OCI-LY1 (cell line): ENCODE results near the gene POU6F2.

Experiments used
- H2AFZ ChIP-seq: fragments of 200-600 bp; sonication (generic), shearing (Covaris generic); 2 replicates; pipeline ENCODE4 v1.6.0; 2014; ENCODE audit warnings: antibody characterized with exemption, mild to moderate bottlenecking, low read length
- H3F3A ChIP-seq: fragments of 200-600 bp; sonication (generic), shearing (Covaris generic); 2 replicates; pipeline ENCODE4 v1.6.0; 2014; ENCODE audit warnings: mild to moderate bottlenecking, antibody characterized with exemption, low read length, moderate library complexity; ENCODE audit not compliant: insufficient read depth
- H3K27ac ChIP-seq: fragments of 200-600 bp; sonication (generic); 2 replicates; pipeline ENCODE4 v1.5.1; 2014; ENCODE audit warnings: low read length, mixed run types, mild to moderate bottlenecking, low read depth; ENCODE audit not compliant: poor library complexity, severe bottlenecking
- H3K27me3 ChIP-seq: fragments of 200-600 bp; sonication (generic); 2 replicates; pipeline ENCODE4 v1.6.0; 2014; ENCODE audit warnings: antibody characterized with exemption, mild to moderate bottlenecking, low read length, moderate library complexity; ENCODE audit not compliant: insufficient read depth
- H3K36me3 ChIP-seq: fragments of 200-600 bp; sonication (generic); 2 replicates; pipeline ENCODE4 v1.6.1; 2014; ENCODE audit warnings: mild to moderate bottlenecking, antibody characterized with exemption, low read length, moderate library complexity, mixed read lengths; ENCODE audit not compliant: insufficient read depth
- H3K4me1 ChIP-seq: fragments of 200-600 bp; sonication (generic); 2 replicates; pipeline ENCODE4 v1.5.1; 2014; ENCODE audit warnings: mild to moderate bottlenecking, low read length, moderate library complexity; ENCODE audit not compliant: insufficient read depth, severe bottlenecking
- H3K4me2 ChIP-seq: fragments of 200-600 bp; sonication (generic), shearing (Covaris generic); 2 replicates; pipeline ENCODE4 v1.6.1; 2014; ENCODE audit warnings: low read length
- H3K4me3 ChIP-seq: fragments of 200-600 bp; sonication (generic); 2 replicates; pipeline ENCODE4 v1.5.1; 2014; ENCODE audit warnings: low read length, low read depth, mild to moderate bottlenecking, mixed read lengths; ENCODE audit not compliant: poor library complexity, severe bottlenecking
- H3K79me2 ChIP-seq: fragments of 200-600 bp; shearing (Covaris generic); 2 replicates; pipeline ENCODE4 v1.6.1; 2016; ENCODE audit warnings: mixed run types, low read length, mixed read lengths; ENCODE audit not compliant: insufficient read depth
- H3K9ac ChIP-seq: fragments of 200-600 bp; sonication (generic), shearing (Covaris generic); 2 replicates; pipeline ENCODE4 v1.6.1; 2014; ENCODE audit warnings: mild to moderate bottlenecking, low read length, mixed read lengths
- H3K9me2 ChIP-seq: fragments of 200-600 bp; sonication (generic), shearing (Covaris generic); 2 replicates; pipeline ENCODE4 v1.6.1; 2014; ENCODE audit warnings: low read depth, mild to moderate bottlenecking, low read length, mixed read lengths
- H3K9me3 ChIP-seq: fragments of 200-600 bp; shearing (Covaris generic); 2 replicates; pipeline ENCODE4 v1.6.1; 2014; ENCODE audit warnings: low read length, mixed read lengths
- H4K20me1 ChIP-seq: fragments of 200-600 bp; sonication (generic), shearing (Covaris generic); 2 replicates; pipeline ENCODE4 v1.6.0; 2016; ENCODE audit warnings: mild to moderate bottlenecking, low read length; ENCODE audit not compliant: insufficient read depth
- CTCF ChIP-seq: fragments of 200-600 bp; sonication (generic), shearing (Covaris generic); IDR thresholded peaks from 2 replicates; pipeline ENCODE4 v1.5.1; 2017; ENCODE audit warnings: mild to moderate bottlenecking, antibody characterized with exemption, low read length, moderate library complexity, mixed read lengths
- EZH2 ChIP-seq: fragments of 200-600 bp; sonication (generic), shearing (Covaris generic); IDR thresholded peaks from 2 replicates; pipeline ENCODE4 v1.8.0; 2017; ENCODE audit warnings: borderline replicate concordance, mixed run types, mild to moderate bottlenecking, antibody characterized with exemption, low read length, moderate library complexity, mixed read lengths

The POU6F2 gene

GRCh38 chr7:39102234-39102633 lies 124.5 kb downstream of the POU6F2 start:
- H3K4me2 ChIP-seq, result no peak overlapping the region
- H3K27ac ChIP-seq, result no peak overlapping the region
- TF ChIP-seq EZH2, result no peak
- TF ChIP-seq CTCF, result no peak
- H4K20me1 ChIP-seq, result no peaks in the 10 kb centered on the region
- no peaks in the 10 kb centered on the region for H3F3A ChIP-seq
- H2AFZ ChIP-seq, result no peak overlapping the region
- no peaks in the 10 kb centered on the region for H3K36me3 ChIP-seq
- no peaks in the 10 kb centered on the region for H3K4me1 ChIP-seq
- H3K9me2 ChIP-seq, result no peaks in the 10 kb centered on the region
- no peaks in the 10 kb centered on the region for H3K27me3 ChIP-seq
- H3K9ac ChIP-seq, result no peak overlapping the region
- H3K9me3 ChIP-seq, result no peaks in the 10 kb centered on the region
- no peaks in the 10 kb centered on the region for H3K79me2 ChIP-seq
- no peak overlapping the region for H3K4me3 ChIP-seq

GRCh38 chr7:39105720-39106119 lies 128.0 kb downstream of the POU6F2 start:
- H3K9me2 ChIP-seq, result no peaks in the 10 kb centered on the region

GRCh38 chr7:39125846-39126245 lies 148.1 kb downstream of the POU6F2 start:
- no peaks in the 10 kb centered on the region for H4K20me1 ChIP-seq
- H3K27ac ChIP-seq, result no peak overlapping the region
- no peak overlapping the region for H2AFZ ChIP-seq
- no peaks in the 10 kb centered on the region for H3K9me3 ChIP-seq
- H3K9me2 ChIP-seq, result no peaks in the 10 kb centered on the region
- no peaks in the 10 kb centered on the region for H3K4me1 ChIP-seq
- H3K4me2 ChIP-seq, result no peak overlapping the region
- H3F3A ChIP-seq, result no peaks in the 10 kb centered on the region
- H3K9ac ChIP-seq, result no peak overlapping the region
- H3K36me3 ChIP-seq, result no peaks in the 10 kb centered on the region
- H3K79me2 ChIP-seq, result no peaks in the 10 kb centered on the region
- H3K27me3 ChIP-seq, result no peaks in the 10 kb centered on the region
- H3K4me3 ChIP-seq, result no peak overlapping the region
- no peak for TF ChIP-seq EZH2
- no peak for TF ChIP-seq CTCF

More at GRCh38 chr7:39105720-39106119, 128.0 kb downstream of the POU6F2 start:
- no peaks in the 10 kb centered on the region for H3K9me3 ChIP-seq
- no peaks in the 10 kb centered on the region for H3K36me3 ChIP-seq
- H2AFZ ChIP-seq, result no peak overlapping the region
- TF ChIP-seq CTCF (no peak), EZH2 (no peak)
- no peaks in the 10 kb centered on the region for H4K20me1 ChIP-seq
- H3K4me2 ChIP-seq, result no peak overlapping the region
- H3K27me3 ChIP-seq, result no peaks in the 10 kb centered on the region
- H3F3A ChIP-seq, result no peaks in the 10 kb centered on the region
- H3K9ac ChIP-seq, result no peak overlapping the region
- no peak overlapping the region for H3K4me3 ChIP-seq
- H3K4me1 ChIP-seq, result no peaks in the 10 kb centered on the region
- no peaks in the 10 kb centered on the region for H3K79me2 ChIP-seq
- H3K27ac ChIP-seq, result no peak overlapping the region
